Measurements from ENCODE around the gene ST3GAL2.

Gene ST3GAL2

GRCh38 chr16:70438969-70439862, at the start of gene ST3GAL2:
Gene ST3GAL2, minus strand, starts transcription at chr16:70439100. Its CDS starts 40,570 bp downstream, at chr16:70398530.
- Histone ChIP-seq H3K9me3 (ENCODE audit: insufficient read depth, low read length) (no peaks in the 10 kb centered on the region), H3K4me2 (ENCODE audit: low read depth, low read length, poor library complexity, severe bottlenecking) (peak within 1 kb of the TSS; percentile 93), H3K9me2 (replicated peaks; ENCODE audit: insufficient read depth, low read length) (no peaks in the 10 kb centered on the region), H3K4me3 (ENCODE audit: insufficient read depth, low read length, poor library complexity, severe bottlenecking) (peak within 1 kb of the TSS; percentile 94), H2AFZ (ENCODE audit: low read depth, low read length, severe bottlenecking) (peak within 1 kb of the TSS; percentile 69), H3K9ac (ENCODE audit: low read length) (peak within 1 kb of the TSS; percentile 65), H4K20me1 (ENCODE audit: low read depth, low read length) (no peaks in the 10 kb centered on the region), H3K79me2 (ENCODE audit: insufficient read depth, low read length) (peaks cover 25% of the 10 kb centered on the region), H3K36me3 (ENCODE audit: low read length) (no peaks in the 10 kb centered on the region), H3K27me3 (ENCODE audit: low read length) (no peaks in the 10 kb centered on the region), H3F3A (ENCODE audit: insufficient read depth) (peaks cover 15% of the 10 kb centered on the region), H3K27ac (ENCODE audit: low read depth, low read length) (peak within 1 kb of the TSS; percentile 58)
- TF ChIP-seq, protein P1, sequence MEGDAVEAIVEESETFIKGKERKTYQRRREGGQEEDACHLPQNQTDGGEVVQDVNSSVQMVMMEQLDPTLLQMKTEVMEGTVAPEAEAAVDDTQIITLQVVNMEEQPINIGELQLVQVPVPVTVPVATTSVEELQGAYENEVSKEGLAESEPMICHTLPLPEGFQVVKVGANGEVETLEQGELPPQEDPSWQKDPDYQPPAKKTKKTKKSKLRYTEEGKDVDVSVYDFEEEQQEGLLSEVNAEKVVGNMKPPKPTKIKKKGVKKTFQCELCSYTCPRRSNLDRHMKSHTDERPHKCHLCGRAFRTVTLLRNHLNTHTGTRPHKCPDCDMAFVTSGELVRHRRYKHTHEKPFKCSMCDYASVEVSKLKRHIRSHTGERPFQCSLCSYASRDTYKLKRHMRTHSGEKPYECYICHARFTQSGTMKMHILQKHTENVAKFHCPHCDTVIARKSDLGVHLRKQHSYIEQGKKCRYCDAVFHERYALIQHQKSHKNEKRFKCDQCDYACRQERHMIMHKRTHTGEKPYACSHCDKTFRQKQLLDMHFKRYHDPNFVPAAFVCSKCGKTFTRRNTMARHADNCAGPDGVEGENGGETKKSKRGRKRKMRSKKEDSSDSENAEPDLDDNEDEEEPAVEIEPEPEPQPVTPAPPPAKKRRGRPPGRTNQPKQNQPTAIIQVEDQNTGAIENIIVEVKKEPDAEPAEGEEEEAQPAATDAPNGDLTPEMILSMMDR (IDR thresholded peaks at IDR 0.05; ENCODE audit: insufficient read depth, low read length, poor library complexity, severe bottlenecking) = no peak
- TF ChIP-seq EZH2phosphoT487 (conservative IDR thresholded peaks at IDR 0.05; ENCODE audit: low read length) = no peak

DNA sequence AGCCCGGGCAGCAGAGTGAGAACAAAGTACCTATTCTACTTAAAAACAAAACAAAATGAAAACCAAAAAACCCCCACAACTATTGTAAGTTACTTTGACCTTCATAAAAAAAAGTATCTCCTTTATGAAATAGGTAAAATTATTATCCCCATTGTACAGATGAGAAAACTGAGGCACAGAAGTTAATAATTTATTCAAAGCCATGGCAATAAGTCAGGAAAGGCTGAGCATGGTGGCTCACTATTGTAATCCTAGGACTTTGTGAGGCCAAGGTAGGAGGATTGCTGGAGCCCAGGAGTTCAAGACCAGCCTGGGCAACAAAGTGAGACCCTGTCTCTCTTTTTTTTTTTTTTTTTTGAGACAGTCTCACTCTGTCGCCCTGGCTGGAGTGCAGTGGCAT, 46.0 kb upstream of the ST3GAL2 start:
- Histone ChIP-seq H3K27me3 (ENCODE audit: low read length) (no peaks in the 10 kb centered on the region), H3K9me3 (ENCODE audit: insufficient read depth, low read length) (no peaks in the 10 kb centered on the region), H3F3A (ENCODE audit: insufficient read depth) (0 out of 2 replicates have a peak, but pooled peaks cover 8% of the 10 kb centered on the region), H3K9ac (ENCODE audit: low read length) (no peak overlapping the region), H4K20me1 (ENCODE audit: low read depth, low read length) (no peaks in the 10 kb centered on the region), H2AFZ (ENCODE audit: low read depth, low read length, severe bottlenecking) (no peak overlapping the region), H3K4me2 (ENCODE audit: low read depth, low read length, poor library complexity, severe bottlenecking) (no peak overlapping the region), H3K79me2 (ENCODE audit: insufficient read depth, low read length) (no peaks in the 10 kb centered on the region), H3K9me2 (replicated peaks; ENCODE audit: insufficient read depth, low read length) (no peaks in the 10 kb centered on the region), H3K27ac (ENCODE audit: low read depth, low read length) (no peak overlapping the region), H3K4me3 (ENCODE audit: insufficient read depth, low read length, poor library complexity, severe bottlenecking) (no peak overlapping the region), H3K36me3 (ENCODE audit: low read length) (no peaks in the 10 kb centered on the region)
- no peak for TF ChIP-seq EZH2phosphoT487 (conservative IDR thresholded peaks at IDR 0.05; ENCODE audit: low read length)
- TF ChIP-seq, protein P1 (IDR thresholded peaks at IDR 0.05; ENCODE audit: insufficient read depth, low read length, poor library complexity, severe bottlenecking) = no peak

DNA sequence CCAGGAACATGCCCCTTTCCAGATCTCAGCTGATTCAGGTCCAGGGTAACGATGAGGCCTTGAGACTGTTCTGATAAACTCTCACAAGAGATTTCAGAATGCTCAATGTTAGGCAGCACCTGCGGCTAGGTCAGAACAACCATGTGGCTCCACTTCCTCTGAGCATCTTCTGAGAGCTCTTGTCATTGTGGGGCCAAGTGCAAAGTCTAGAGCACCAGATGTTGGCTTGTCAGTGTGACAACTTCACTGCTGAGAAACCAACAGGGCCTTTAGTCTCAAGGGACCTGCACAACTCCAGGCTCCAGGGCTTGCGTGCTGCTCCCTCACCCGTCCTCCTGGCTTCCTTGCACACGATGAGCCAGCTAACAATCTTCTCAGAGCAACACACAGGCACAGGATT, 44.5 kb upstream of the ST3GAL2 start:
- no peaks in the 10 kb centered on the region for H3K9me2 ChIP-seq (replicated peaks; ENCODE audit: insufficient read depth, low read length)
- peak overlapping the region; percentile 34 for H3K4me2 ChIP-seq (ENCODE audit: low read depth, low read length, poor library complexity, severe bottlenecking)
- H3K4me3 ChIP-seq (ENCODE audit: insufficient read depth, low read length, poor library complexity, severe bottlenecking) = no peak overlapping the region
- no peaks in the 10 kb centered on the region for H4K20me1 ChIP-seq (ENCODE audit: low read depth, low read length)
- H3F3A ChIP-seq (ENCODE audit: insufficient read depth) = 0 out of 2 replicates have a peak, but pooled peaks cover 8% of the 10 kb centered on the region
- H3K79me2 ChIP-seq (ENCODE audit: insufficient read depth, low read length) = no peaks in the 10 kb centered on the region
- H3K9me3 ChIP-seq (ENCODE audit: insufficient read depth, low read length) = no peaks in the 10 kb centered on the region
- H3K27ac ChIP-seq (ENCODE audit: low read depth, low read length) = peak overlapping the region; percentile 69
- no peaks in the 10 kb centered on the region for H3K27me3 ChIP-seq (ENCODE audit: low read length)
- H3K9ac ChIP-seq (ENCODE audit: low read length) = peak overlapping the region; percentile 35; the same call in 1 of the 2 replicates
- no peak for TF ChIP-seq EZH2phosphoT487 (conservative IDR thresholded peaks at IDR 0.05; ENCODE audit: low read length)
- TF ChIP-seq, protein P1 (IDR thresholded peaks at IDR 0.05; ENCODE audit: insufficient read depth, low read length, poor library complexity, severe bottlenecking) = no peak
- H3K36me3 ChIP-seq (ENCODE audit: low read length) = no peaks in the 10 kb centered on the region
- H2AFZ ChIP-seq (ENCODE audit: low read depth, low read length, severe bottlenecking) = no peak overlapping the region
